CD4-positive, alpha-beta T cell treated with Interleukin-21 for 1 hour (primary cell): ENCODE measurements around the gene NOP14.
"Not testable (repeated sequence)": the region's sequence is repeated elsewhere in the genome, so short reads cannot be mapped to it uniquely, and the experiment has no call there.

Source experiments
- DNase-seq: peaks from one replicate; pipeline ENCODE4 v3.0.0-alpha.2; 2020

Gene NOP14

GRCh38 chr4:2941138-2942036 is 21.8 kb downstream of the NOP14 start:
- no peak for DNase-seq

DNA sequence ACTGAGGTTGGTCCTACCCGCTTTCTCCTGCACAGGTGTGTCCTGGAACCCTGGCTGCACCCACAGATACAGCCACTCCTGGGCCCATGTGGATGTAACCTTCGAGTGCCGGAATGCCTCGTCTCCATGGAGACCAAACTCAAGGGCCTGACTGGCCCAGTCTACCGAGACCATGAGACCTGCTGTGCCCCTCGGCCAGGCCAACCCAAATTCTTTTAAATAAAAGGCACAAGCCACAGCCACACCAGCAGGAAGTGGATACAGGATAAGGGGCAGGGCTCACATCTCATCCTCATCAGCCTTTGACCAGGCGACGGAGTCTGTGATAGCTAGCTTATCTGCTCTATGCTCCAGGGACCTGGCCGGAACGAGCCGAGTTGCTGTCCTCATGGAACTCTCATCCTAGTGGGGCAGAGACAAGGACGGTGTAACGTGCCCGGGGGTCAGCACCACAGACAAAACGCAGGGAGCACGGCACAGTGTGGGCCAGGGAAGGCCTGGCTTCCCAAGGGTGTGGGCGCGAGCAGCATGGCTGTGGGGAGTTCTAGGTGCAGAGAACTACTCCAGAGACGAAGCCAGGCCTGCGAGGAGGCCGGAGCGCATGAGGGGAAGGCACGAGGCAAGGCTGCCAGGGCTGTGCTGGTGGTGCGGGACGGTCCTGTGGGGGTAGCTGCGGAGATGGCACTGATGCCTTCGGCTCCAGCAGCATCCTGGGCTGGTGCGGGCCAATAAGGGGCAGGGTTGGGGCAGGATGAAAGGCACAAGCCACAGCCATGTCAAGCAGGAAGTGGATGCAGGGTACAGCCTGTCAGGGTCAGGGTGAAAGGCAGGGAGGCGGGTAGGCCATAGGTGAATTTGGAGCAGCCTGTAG is 22.7 kb downstream of the NOP14 start:
- no peak for DNase-seq

- no peak for DNase-seq
Measured at GRCh38 chr4:2939383-2940243, 23.6 kb downstream of the NOP14 start.

GRCh38 chr4:2938906-2939305 is 24.3 kb downstream of the NOP14 start:
- no peak for DNase-seq

- not testable (repeated sequence) for DNase-seq
Measured at GRCh38 chr4:2938411-2938810, 24.8 kb downstream of the NOP14 start.

DNA sequence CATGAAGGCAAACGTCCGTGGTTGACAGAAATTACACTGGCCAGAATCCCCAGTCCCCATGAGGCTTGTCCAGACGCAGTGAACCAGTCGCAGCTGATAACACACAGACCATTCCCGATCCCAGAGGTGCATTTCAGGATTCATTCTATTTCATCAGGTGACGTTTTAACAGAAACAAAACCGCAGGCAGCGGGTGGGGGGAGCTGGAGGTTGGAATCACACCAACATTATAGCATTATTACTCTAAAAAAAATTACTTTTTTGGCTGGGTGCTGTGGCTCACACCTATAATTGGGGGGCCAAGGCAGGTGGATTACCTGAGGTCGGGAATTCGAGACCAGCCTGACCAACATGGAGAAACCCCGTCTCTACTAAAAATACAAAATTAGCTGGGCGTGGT is 25.2 kb downstream of the NOP14 start:
- DNase-seq, result no peak

- peak; percentile 39 for DNase-seq
Measured at GRCh38 chr4:2937146-2937857, 25.9 kb downstream of the NOP14 start.

DNA sequence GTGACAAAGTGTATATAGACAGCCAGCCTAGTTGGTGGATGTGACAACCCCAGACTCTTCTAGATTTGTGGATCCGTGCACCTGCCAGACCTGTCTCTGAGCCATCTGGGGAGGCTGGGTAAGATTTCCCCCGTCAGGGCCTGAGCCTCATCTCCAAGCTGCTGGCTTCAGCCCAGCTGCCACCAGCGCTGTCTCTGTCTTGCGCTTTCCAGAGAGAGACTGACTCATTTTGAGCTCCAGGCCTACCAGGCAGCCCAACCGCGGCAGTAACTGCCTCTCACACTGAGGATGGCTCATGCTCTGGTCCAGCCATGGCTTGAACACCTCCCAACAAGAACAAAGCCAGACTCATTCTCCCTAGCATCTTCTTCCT is 26.4 kb downstream of the NOP14 start:
- DNase-seq, result peak; percentile 35

- DNase-seq, result peak; percentile 79
Measured at GRCh38 chr4:2935762-2936743, 27.2 kb downstream of the NOP14 start.

- DNase-seq, result peak; percentile 95
Measured at GRCh38 chr4:2934813-2935761, 28.1 kb downstream of the NOP14 start.

DNA sequence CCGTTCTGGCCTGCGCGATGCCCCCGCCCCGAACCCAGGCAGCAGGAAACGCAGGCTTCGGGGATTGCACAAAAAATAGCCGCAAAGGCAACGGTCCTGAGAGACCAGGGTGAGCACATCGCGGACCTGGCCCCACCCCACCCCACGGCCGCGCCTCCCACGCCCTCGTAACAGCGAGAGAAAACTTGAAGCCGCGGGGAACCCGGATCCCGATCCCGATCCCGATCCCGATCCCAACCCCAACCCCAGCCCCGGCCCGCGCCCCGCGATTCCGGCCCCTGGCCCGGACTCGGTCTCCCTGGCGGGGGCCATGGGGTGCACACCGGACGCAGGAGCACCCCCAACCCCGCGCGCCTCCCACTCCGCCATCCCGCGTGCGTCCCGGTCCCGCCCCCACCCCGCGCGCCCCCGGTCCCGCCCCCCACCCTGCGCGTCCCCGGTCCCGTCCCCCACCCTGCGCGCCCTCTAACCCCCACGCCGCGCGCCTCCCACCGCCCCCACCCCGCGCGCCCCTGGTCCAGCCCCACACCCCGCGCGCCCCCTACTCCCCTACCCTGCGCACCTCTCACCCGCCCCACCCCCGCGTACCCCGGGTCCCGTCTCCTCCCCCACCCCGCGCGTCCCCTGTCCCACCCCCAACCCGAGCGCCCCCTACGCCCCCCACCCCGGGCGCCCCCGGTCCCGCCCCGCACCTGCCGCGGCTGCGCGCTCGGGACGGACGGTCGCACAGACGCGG is 29.0 kb downstream of the NOP14 start:
- peak; percentile 55 for DNase-seq

DNA sequence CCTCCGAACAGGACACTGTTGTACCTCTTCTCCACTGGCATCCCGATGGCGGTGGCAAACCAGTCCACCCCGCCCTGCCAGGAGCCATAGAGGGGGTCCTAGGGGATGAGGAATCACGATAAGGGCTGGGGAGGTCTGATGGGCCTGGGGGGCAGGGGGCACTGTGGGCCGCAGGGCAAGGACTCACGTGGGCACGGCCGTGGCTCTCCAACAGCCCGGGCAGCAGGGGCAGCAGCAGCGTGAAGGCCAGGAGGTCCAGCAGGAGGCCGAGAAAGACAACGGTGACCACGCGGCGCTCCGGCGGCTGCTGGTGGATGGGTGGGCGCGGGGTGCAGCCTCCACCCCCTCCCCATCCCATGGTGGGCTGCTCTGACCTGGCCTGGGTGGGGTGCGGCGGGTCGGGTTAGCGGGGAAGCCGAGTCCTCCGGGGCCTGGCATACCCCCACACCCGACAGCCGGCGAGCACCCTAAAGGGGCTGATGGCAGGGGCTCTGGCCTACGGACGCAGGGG is 29.6 kb downstream of the NOP14 start:
- DNase-seq, result no peak

DNA sequence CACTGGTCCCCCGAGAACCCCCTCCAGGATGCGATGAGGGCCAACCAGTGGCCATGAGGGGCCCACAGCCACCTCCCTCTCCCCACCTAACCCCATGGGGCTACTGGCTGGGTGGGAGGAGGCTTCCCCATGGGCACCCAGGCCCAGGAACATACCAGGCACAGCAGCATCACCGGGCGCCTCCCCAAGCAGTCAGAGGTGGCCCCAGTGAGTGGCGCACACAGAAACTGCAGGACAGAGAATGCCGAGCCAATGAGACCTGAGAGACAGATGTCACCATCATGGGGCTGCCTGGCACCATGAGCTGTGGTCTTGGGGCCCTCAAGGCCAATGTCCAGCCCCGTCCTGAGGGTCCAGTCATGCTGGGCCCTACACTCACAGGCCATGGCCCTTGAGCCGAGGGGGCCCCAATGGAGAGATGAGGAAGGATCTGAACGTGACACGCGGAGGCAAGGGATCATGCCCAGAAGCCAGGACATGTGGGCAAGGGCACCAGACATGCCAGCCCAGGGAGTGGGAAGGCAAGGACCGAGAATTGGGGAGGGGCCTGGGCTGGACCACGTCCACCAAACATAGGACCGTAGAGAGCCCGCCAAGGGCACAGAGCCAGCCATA is 30.1 kb downstream of the NOP14 start:
- DNase-seq, result peak; percentile 35

GRCh38 chr4:2932321-2932950 is 30.8 kb downstream of the NOP14 start:
- DNase-seq, result no peak

- DNase-seq, result peak; percentile 76
Measured at GRCh38 chr4:2931512-2932301, 31.5 kb downstream of the NOP14 start.

GRCh38 chr4:2930758-2931511 is 32.3 kb downstream of the NOP14 start:
- no peak for DNase-seq
